Putamen (tissue), 1 donor: ENCODE data around the gene MS4A10.

Source experiments
- DNase-seq: peaks from one replicate; pipeline ENCODE4 v3.0.0-alpha.2; 2016; ENCODE audit warnings: low spot score

The MS4A10 gene

DNA sequence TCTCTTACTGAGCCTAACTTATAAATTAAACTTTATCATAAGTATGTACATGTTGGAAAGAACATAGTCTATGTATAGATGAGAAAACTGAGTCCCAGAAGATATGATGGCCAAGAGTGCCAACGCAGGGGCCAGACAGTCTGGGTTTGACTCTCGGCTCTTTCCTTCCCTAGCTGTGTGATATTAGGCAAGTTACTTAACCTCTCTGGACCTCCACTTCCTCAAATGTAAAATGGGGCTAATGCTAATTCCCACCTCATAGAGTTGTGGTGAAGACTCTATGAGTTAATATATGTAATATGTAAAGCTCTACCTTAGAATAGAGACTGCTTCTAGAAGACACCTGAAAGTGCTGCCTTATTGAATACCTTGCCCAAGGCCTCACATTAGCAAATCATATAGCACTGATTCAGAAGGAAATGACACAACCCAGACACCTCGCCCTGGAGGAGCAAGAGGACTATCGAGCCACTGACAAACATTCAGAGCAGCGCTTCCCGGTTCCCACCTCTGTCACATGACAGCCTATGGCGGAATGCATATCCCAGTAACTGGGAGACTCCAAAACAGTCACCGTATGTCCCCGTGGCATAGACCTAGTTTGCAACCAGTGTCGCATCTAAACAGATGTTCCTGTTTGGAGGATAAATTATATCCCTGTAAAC, 45.5 kb downstream of the MS4A10 start:
- DNase-seq, result no peak

DNA sequence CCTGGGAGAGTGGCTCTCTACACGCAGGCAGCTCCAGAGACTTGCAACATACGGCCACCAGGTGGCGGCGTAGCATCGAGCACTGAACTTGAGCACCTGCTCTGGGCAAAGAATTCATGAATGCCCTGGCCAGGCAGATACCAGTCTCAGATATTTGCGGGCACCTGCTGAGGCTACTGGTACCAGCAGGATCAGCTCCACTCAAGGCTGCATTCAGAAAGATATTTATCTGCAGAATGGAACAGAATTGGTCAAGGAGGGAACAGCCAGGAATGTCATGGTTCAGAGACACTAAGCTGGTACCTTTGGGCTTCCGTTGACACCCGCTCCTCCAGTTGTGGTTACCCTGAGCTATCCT, 46.0 kb downstream of the MS4A10 start:
- peak; percentile 70 for DNase-seq

DNA sequence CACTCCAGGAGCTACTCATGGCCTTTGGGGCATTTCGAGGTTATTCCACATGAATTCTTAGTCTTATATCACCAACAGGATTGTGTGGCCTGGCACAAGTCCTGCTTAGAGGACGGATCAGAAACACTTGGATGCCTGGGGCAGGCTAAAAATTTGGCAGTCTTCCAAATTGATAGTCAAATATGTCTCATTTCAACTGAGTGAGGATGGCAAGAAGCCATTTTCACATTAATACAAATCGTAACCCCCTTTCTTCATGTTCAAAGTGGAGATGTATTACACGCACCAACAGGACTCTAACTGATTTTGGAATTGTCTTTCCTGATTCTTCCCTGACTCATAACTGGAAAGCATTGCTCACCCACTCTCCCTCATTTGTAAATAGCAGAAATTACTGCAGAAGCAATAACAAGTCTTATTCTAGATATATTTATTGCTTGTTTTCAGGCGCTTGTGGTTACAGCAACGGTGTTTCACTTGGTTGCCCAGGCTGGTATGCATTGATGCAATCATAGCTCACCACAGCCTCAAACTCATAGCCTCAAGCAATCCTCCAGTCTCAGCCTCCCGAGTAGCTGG, 46.5 kb downstream of the MS4A10 start:
- no peak for DNase-seq

DNA sequence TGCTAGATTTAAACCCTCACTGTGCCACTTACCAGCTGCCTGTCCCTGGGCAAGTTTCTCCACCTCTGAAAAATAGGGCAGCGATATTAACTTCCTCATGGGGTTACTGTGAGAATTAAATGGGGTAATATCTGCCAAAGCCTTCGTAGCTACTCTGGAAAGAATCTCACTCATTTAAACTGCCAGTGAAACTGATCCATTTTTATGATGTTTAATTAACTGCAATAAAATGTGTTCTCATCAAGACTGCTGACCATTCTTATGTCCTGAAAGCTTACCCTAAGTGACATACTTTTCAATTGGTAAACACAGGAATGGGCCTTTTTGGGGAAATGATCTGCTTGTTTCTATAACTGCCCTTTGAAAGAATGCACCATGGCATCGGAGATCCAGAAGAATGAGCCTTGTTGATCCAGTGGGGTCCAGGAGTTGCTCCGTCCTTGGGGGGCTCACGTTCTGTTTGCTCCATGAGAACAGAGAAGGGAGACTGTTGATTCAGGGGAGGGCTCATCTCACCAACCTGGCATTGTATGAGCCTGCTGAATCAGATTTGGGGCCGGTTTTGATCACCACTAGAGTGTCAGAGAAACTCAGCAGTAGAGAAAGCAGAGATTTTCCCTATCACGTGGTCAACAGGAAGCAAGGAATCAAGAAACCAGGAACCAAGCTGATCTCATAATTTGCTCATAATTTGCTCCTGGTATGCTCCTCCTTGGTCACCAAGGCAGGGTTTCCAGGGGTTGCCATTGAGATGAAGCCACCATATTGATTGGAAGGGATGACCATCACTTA, 49.8 kb downstream of the MS4A10 start:
- no peak for DNase-seq

DNA sequence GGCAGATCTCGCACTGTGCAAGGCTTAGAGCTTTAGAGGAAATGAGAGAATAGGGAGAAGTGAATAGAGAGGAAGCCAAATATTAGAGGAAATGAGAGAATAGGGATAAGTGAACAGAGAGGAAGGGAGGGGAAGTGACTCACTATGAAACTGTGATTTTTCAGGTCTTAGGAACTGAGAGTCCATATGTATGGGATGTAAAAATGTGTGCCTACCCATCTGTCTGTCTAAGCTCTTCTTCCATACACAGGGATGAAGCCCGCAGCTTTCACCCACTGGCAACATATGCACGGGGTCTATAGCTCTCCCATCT, 50.4 kb downstream of the MS4A10 start:
- no peak for DNase-seq

DNA sequence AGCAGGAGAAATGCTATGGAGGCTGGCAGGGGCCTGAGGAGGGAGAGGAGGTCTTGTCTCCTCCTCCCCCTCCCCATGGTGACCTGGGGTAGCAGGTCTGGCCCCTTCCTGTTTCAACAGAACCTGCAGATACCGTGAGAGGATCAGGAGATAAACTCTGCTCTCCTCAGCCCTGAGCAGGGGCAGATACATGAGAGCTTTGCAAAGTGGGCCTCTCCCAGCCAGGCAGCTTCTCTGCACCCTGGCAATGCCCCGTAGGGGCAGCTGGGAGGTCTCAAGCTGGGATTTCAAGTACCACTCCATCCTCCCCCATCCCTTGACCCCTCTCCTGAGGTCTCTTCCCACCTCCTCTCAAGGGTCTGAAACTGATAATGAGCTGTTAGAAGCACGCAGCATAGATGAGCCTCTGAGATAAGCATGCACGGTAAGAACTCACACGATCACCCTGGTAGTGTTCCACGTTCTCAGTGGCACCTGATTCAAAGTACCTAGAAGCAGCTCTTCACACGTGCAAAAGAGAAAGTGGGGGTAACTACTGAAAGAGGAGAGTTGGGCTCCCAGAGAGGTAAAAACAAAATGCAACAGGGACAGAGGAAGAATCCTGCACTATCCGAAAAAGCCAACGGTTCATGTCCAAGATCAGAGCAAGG, 51.9 kb downstream of the MS4A10 start:
- no peak for DNase-seq

DNA sequence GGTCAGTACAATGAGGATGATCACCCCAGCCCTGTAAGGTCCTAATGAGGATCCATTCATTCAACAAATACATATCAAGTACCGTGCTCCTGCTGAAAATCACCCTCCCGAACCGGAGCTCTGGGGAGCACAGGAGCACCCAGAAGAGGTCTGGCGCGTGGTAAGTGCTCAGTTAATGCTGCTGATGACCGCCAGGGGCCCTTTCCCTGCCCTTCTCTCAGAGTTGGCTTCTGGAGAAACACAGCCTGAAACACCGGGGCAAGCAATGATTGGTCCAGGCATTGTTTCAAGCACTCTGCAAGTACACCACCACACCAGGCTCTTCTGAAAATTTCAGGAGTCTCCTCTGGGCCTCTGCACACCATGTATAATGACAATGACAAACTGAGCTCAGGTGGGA, 53.0 kb downstream of the MS4A10 start:
- DNase-seq, result no peak

DNA sequence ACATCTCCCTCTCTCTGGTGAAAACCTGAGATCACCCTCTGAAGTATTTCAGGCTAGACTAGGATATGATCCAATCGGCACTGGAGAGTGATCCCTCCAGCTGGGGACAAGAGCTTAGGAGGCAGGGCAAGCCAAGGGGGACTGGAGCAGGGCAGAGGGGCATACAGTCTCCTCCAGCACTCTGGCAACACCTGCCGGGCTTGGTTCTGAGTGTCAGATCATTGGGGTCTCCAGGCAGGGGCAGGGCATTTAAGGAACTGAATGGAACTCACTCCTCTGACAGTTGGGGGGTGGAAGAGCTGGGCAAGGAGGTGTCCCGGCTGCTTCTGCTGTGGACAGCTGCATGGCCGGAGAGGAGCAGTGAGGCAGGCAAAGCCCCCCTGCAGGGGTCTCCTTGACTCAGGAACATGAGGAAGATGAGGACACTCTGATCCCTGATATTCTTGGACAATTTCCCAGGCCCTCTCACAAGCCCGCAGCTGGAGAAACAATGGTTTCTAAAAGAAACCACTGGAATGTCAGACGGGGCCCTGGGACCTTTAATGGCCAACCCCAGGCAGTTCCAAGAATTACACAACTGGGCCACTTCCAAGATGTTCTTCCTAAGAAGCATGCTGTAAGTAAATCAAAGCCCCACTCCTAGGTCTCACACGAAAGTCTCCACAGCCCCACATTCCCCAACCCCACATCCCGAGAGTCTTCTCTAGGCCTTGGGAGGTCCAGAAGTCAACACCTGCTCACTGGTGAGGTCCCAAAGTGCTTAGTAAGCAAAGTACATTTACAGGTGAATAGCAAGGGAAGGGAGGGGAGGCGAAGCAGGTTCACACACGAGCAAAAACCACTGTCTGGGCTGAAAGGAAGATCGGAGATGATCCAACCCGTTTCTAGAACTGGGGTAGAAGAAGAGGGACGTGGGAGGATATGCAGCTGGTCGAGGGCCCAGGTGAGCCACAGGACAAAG, 55.6 kb downstream of the MS4A10 start:
- DNase-seq, result no peak

DNA sequence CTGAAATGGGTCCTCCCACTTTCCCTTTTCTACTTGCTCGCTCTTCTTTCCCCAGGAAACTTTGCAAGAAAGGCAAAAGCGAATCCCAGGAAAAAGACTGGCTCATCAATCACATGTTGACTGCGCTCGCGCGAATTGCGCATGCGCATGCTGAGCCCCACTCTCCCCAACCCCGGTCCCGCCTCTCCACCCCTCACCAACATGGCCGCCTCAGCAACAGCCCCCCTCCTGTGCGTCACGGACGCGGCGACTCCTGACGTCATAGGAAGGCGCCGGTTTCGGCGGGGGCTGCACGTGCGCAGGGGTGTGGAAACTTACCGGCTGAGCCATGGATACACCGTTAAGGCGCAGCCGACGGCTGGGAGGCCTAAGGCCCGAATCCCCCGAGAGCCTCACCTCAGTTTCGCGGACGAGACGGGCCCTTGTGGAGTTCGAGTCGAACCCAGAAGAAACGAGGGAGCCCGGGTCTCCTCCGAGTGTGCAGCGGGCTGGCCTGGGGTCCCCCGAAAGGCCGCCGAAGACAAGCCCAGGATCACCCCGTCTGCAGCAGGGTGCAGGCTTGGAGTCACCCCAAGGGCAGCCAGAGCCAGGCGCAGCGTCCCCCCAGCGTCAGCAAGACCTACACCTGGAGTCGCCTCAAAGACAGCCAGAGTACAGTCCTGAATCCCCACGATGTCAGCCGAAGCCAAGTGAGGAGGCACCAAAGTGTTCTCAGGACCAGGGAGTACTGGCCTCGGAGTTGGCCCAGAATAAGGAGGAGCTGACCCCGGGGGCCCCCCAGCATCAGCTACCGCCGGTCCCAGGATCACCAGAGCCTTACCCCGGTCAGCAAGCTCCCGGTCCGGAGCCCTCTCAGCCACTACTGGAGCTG, 56.9 kb downstream of the MS4A10 start, which contains the start of gene CCDC86:
Gene CCDC86 (plus strand): TSS at position 317 of the 871 bp plus-strand sequence. CDS start 12 bp downstream, at position 329.
- DNase-seq, result peak; percentile 96

DNA sequence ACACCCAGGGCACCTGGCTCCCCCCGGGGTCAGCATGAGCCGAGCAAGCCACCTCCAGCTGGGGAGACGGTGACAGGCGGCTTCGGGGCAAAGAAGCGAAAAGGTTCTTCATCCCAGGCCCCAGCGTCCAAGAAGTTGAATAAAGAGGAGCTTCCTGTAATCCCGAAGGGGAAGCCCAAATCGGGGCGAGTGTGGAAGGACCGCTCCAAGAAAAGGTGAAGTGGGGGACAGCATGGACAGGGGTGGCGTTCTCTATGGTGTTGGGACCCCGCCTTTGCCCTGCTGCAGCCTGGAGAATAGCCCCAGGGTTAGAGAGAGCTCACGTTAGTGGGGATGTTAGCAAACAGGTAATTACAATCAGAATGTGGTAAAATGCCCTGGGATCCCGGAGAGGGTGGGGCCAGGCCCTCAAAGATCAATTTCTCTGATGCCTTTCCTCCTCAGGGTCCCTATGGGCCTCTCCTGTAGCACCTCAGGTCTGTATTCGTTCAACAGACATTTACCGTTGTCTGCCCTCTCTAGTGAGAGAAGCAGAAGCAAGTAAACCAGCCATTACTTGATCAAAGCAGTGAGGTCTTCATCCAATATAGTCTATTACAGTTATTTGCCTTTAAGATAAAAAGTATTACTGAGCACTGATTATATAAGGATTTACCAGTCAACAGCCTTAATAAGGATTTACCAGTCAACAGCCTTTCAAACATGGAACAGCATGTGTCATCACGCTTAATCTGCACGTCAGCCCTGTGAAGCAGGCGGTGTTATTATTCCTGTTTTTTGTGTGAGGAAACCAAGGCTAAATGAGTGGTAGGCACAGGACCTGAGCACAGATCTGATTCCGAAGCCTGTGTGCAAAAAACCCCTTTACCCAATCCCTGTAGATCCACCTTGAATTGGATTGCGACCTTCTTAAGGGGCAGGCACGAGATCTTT, 57.8 kb downstream of the MS4A10 start:
- no peak for DNase-seq

DNA sequence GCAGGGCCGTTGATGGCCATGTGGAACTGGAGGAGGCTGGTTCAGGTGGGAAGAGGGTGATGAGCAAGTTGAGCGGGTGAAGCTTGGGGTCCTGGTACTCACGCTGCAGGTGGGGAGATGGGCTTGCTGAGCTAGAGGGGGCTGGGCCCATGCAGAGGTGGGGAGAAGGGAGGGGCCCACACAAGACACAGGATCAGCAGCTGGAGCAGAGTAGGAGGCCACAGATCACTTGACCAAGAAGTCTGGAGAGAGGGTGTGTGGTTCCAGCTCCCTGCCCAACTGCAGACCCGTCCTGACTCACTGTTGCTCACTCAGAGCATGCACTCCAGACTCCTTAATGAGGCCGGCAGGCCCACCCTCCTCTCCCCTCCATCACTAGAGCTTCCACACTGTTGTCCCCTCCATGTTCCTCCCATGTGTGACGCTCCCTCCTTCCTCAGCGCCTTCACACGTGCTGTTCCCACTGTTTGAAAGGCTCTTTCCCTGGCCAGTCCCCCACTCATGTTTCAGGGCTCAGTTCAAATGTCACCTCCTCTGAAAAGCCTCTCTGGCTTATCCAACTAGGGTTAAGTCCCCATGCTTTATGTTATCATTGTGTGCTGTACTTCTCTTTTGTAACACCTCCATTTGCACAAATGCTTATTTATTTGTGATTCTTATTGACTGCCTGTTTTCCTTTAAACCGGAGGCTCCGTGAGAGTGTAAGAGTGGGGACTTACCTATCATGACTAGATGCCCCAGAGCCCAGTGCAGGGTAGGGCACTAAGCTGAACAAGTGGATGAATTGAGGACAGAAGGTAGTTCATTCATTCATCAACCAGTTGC, 59.1 kb downstream of the MS4A10 start:
- DNase-seq, result no peak

DNA sequence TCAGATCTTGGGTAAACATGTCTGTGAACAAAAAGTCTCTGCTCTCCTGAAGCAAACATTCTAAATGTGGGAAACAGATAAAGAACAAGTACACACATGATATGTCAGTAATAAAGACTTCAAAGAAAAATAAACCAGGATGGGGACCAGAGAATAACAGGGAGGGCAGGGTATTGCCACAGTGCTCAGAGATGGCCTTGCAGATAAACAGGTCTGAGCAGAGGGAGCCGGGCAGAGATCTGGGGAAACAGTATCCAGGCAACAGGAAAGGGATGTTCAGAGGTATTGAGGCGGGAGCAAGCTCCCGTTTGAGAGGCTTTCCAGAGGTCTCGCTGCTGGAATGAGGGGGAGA, 59.7 kb downstream of the MS4A10 start:
- no peak for DNase-seq

DNA sequence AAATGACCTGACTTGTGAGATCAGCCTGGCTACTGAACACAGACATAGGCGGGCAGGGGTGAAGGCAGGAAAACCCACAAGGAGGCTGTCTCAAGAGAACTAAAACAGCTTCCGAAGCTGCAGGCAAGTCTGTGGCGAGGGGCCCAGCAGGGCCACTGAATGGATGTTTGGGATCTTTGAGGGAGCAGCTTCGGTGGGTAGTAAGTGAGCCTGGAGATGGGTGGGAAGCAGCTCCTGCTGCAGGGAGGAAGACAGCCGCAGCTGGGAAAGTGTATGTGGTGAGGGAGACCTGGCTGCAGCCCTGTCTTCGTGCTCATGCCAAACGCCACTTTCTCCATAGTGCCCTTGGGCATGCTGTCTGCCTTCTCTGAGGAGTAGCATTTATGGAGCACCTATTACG, 60.2 kb downstream of the MS4A10 start:
- DNase-seq, result no peak

DNA sequence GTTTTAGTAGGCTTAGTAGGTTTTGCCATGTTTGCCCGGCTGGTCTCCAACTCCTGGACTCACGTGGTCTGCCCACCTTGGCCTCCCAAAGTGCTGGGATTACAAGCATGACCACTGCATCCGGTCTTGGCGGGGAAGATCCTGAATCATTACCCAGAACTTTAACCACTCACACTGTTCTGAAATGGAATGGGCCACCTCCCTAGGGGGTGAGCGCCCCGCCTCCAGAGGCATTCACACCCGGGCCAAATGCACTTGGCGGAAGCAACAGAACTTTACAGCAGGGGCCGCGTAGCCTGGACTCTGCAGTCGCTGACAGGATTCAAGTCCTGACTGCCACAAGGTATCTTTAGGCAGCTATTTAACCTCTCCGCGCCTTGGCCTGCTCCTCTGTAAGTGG, 62.1 kb downstream of the MS4A10 start:
- DNase-seq, result no peak

DNA sequence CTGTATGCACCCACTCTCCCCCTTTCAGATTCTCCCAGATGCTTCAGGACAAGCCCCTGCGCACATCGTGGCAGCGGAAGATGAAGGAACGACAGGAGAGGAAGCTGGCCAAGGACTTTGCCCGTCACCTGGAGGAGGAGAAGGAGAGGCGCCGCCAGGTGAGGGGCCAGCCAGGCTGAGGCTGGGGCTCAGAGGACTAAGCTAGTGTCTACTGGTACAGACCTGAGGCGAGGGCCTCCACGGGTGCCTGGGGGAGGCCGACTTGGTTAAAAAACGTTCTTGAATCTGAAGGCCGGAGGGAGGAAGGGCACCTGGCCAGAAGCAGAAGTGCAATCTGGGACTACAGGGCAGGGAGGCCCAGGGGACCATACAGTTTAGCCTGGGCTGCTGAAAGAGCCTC, 62.8 kb downstream of the MS4A10 start:
- DNase-seq, result no peak

DNA sequence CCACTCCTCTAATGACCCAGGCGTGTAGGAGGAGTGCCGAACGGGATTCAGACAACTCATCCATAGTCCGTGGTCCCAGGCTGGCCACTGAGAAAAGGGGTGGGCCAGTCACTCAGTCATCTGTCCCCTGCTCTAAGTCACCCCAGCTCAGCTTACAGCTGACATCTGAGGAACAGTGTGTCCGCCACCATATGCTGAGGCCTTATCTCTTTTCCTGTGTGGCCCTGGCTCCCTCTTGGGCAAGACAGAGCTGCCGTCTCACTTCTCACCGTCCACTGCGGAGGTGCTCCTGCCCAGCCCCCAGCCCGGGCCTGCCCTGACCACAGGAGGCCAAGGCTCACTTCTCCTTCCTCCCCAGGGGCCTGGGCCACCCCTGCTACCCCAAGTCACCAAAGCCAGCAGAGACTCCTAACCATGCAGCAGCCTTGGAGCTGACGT, 63.6 kb downstream of the MS4A10 start:
- no peak for DNase-seq

DNA sequence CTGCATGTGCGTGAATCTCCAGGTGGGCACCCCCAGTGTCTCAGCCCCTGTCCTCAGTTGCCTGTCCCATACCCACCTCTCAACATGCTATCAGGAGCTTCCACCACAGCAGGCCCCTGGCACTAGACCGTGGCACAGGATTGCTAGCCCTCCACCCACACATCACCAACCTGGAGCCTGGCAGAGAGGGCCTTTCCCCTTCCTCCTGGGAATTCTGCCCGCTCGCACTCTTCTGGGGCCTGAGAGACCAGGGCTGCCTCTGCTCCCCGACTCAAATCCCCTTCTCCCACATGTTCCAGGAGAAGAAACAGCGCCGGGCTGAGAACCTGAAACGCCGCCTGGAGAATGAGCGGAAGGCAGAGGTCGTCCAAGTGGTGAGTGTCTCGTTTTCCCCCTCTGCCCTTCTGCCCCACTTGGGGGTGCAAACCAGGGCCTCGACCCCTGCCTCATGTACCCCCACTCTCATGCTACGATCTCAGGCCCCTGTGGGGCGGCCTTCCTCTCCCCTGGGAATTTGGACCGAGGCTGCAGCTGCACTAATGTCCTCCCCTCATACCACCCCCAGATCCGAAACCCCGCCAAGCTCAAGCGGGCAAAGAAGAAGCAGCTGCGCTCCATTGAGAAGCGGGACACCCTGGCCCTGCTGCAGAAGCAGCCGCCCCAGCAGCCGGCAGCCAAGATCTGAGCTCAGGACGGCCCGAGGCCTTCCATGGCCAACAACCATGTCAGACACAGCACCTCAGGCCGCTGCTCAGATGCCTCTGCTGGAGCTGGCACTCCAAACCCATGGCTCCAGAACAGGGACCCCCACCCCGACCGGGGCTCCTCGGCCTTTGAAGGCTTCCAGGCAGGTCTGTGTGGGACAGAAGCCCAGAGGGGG, 64.7 kb downstream of the MS4A10 start:
- DNase-seq, result no peak
